ENCODE data around the gene NETO1. TPM values are rescaled to one million over a fixed set of nuclear protein-coding genes. Genes with fewer than 3 reads are reported as not detected.

Gene NETO1
- total and polyA plus RNA-seq, 2 of the 4 experiments (the other 2 are of a cell fraction) = 0.29 to 0.36 TPM

DNA sequence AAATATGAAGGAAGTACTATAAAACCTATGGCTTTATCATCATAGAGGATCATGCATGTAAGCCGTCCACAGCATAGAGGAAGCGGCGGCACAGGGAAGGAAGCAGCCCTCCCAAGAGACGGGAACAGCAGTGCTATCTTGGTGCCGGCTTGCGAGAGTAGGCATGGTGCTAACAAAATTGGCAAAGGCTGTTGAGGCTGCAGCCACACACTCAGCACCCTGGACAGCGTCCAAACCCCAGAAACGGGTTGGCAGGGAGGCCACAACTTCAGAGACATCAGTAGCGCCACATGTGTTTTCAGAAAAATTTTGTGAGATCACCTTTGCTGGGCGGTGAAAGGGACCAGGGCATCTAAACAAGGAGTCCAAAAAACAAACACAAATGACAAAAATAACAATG lies 37.7 kb downstream of the NETO1 start:
- Histone ChIP-seq H4K8ac (ENCODE audit: low read depth in 2 of 2, low read length in 2 of 2) (no peak overlapping the region), H3K36me3 (ENCODE audit: control insufficient read depth, insufficient read depth, low read length) (no peaks in the 10 kb centered on the region), H4K20me1 (ENCODE audit: insufficient read depth, low read length) (no peaks in the 10 kb centered on the region), H3K79me1 (ENCODE audit: low read depth in 1 of 2, low read length in 2 of 2) (no peaks in the 10 kb centered on the region), H2AK5ac (ENCODE audit: low read depth, low read length) (no peak overlapping the region), H3K14ac (replicated peaks; ENCODE audit: low read depth, low read length) (no peak overlapping the region), H3K27me3 (ENCODE audit: control insufficient read depth, insufficient read depth, low read length) (no peaks in the 10 kb centered on the region), H3K9ac (ENCODE audit: low read depth, low read length) (no peak overlapping the region), H3K18ac (ENCODE audit: low read depth, low read length) (no peak overlapping the region), H3K23ac (ENCODE audit: low read depth, low read length) (no peak overlapping the region), H2BK15ac (ENCODE audit: low read depth, low read length) (no peak overlapping the region), H2AK9ac (replicated peaks; ENCODE audit: low read depth, low read length, poor library complexity) (no peak overlapping the region), H2BK5ac (ENCODE audit: low read depth, low read length, poor library complexity, severe bottlenecking) (no peak overlapping the region), H2BK120ac (ENCODE audit: low read depth, low read length) (no peak overlapping the region), H3K4ac (ENCODE audit: low read depth, low read length) (no peak overlapping the region), H3K4me1 (ENCODE audit: control insufficient read depth, insufficient read depth, low read length) (no peaks in the 10 kb centered on the region), H2AFZ (replicated peaks; ENCODE audit: low read length, poor library complexity) (no peak overlapping the region), H3K4me2 (ENCODE audit: low read depth, low read length) (no peak overlapping the region), H4K5ac (ENCODE audit: low read depth, low read length) (no peak overlapping the region), H3K56ac (ENCODE audit: extremely low read depth, insufficient read depth, low read length) (no peak overlapping the region), H3K4me3 (ENCODE audit: insufficient read depth, low read depth, low read length) (no peak overlapping the region), H2BK20ac (ENCODE audit: low read depth, low read length) (no peak overlapping the region), H4K91ac (ENCODE audit: insufficient read depth, low read depth, low read length) (no peak overlapping the region), H3K27ac (ENCODE audit: insufficient read depth, low read length) (no peak overlapping the region), H3K9me1 (ENCODE audit: insufficient read depth, low read length) (no peaks in the 10 kb centered on the region), H3K9me3 (ENCODE audit: control insufficient read depth, insufficient read depth, low read length) (peaks cover 3% of the 10 kb centered on the region; the same call in 1 of the 2 replicates)
- TF ChIP-seq RFX5 (IDR thresholded peaks at IDR 0.05; ENCODE audit: low read depth, low read length) = no peak
- ChIA-PET CTCF (no interaction called here), POLR2A (ENCODE audit: unreplicated experiment) (no interaction called here)
- dilution Hi-C loops (cut with HindIII; ENCODE audit: low sequenced_read_pairs, unreplicated experiment) (no loop called here), intact Hi-C loops (cut with micrococcal nuclease) (no loop called here), in situ Hi-C loops (cut with MboI; ENCODE audit: low sequenced_read_pairs) (no loop called here)
- DNase-seq (no peak), ATAC-seq (ENCODE audit: low read depth) (no peak)
- no TSS peak for BruUV-seq (replicated peaks)
- WGBS, 2 experiments (ENCODE audit: extremely low coverage in 2 of 2, insufficient read length in 1 of 2) = 12% methylated on average over 3 of the region's 10 CpGs; no CpG with 5 or more reads in 1 of the 2 experiments
